LNCaP clone FGC (cell line): ENCODE measurements around the gene NUDCD3.
A peak's percentile ranks its signal among the peaks of the same experiment; 100 is the strongest.

ENCODE experiments used
- DNase-seq: peaks from one replicate; pipeline ENCODE4 v3.0.0-alpha.2; 2011; ENCODE audit warnings: low read depth
- H3K4me3 ChIP-seq: 2 replicates; pipeline ENCODE4 v1.5.1; 2011; ENCODE audit warnings: mild to moderate bottlenecking, low read depth, low read length, control low read depth
- CTCF ChIP-seq: IDR thresholded peaks from 2 replicates; pipeline ENCODE4 v1.5.1; 2012; ENCODE audit warnings: mild to moderate bottlenecking; ENCODE audit not compliant: control insufficient read depth, insufficient read depth; ENCODE audit errors: extremely low read depth

NUDCD3 gene

GRCh38 chr7:44394636-44395035, 95.8 kb downstream of the NUDCD3 start:
- H3K4me3 ChIP-seq = no peak overlapping the region
- no peak for TF ChIP-seq CTCF
- DNase-seq = no peak

- H3K4me3 ChIP-seq = no peak overlapping the region
- TF ChIP-seq CTCF = no peak
- no peak for DNase-seq
These were observed 96.4 kb downstream of the NUDCD3 start for GRCh38 chr7:44394112-44394447.

GRCh38 chr7:44393238-44394111, 97.0 kb downstream of the NUDCD3 start:
- DNase-seq = no peak
- no peak for TF ChIP-seq CTCF
- H3K4me3 ChIP-seq = no peak overlapping the region

- no peak for DNase-seq
- no peak for TF ChIP-seq CTCF
- H3K4me3 ChIP-seq = no peak overlapping the region
These were observed 97.8 kb downstream of the NUDCD3 start for GRCh38 chr7:44392618-44393010.

GRCh38 chr7:44391746-44392617, 98.5 kb downstream of the NUDCD3 start:
- peak; percentile 66 for DNase-seq
- H3K4me3 ChIP-seq = no peak overlapping the region
- no peak for TF ChIP-seq CTCF

- H3K4me3 ChIP-seq = no peak overlapping the region
- DNase-seq = no peak
- no peak for TF ChIP-seq CTCF
These were observed 99.3 kb downstream of the NUDCD3 start for GRCh38 chr7:44391171-44391570.
